ENCODE data around the gene RPL28. TPM values are rescaled to one million over a fixed set of nuclear protein-coding genes. Genes with fewer than 3 reads are reported as not detected.
"Not testable (repeated sequence)": the region's sequence is repeated elsewhere in the genome, so short reads cannot be mapped to it uniquely, and the experiment has no call there.

RPL28 gene
- total RNA-seq, 1 donor from 2014 or later: 1,790 TPM

- no peak for DNase-seq (ENCODE audit: low spot score in 2 of 2, unreplicated experiment in 2 of 2)
- Mint-ChIP-seq H3K27me3 (ENCODE audit: low read depth) (peaks cover 38% of the 10 kb centered on the region), H3K36me3 (no peaks in the 10 kb centered on the region), H3K4me3 (no peak overlapping the region), H3K4me1 (no peaks in the 10 kb centered on the region), H3K27ac (no peak overlapping the region), H3K9me3 (no peaks in the 10 kb centered on the region)
- TF ChIP-seq CTCF (IDR thresholded peaks at IDR 0.05; ENCODE audit: unreplicated experiment): no peak
Observed at GRCh38 chr19:55419624-55420236, 34.0 kb downstream of the RPL28 start.

GRCh38 chr19:55421281-55421680 lies 35.5 kb downstream of the RPL28 start:
- not testable (repeated sequence) for H3K27ac Mint-ChIP-seq; H3K4me3 Mint-ChIP-seq; H3K36me3 Mint-ChIP-seq; H3K9me3 Mint-ChIP-seq; DNase-seq (ENCODE audit: low spot score in 2 of 2, unreplicated experiment in 2 of 2); H3K4me1 Mint-ChIP-seq
- peaks cover 45% of the 10 kb centered on the region for H3K27me3 Mint-ChIP-seq (ENCODE audit: low read depth)

- no peak overlapping the region for H3K27ac Mint-ChIP-seq
- no peaks in the 10 kb centered on the region for H3K36me3 Mint-ChIP-seq
- H3K4me3 Mint-ChIP-seq: no peak overlapping the region
- DNase-seq (ENCODE audit: low spot score in 2 of 2, unreplicated experiment in 2 of 2): no peak
- H3K4me1 Mint-ChIP-seq: no peaks in the 10 kb centered on the region
- no peak for TF ChIP-seq CTCF (IDR thresholded peaks at IDR 0.05; ENCODE audit: unreplicated experiment)
- no peaks in the 10 kb centered on the region for H3K9me3 Mint-ChIP-seq
- peaks cover 43% of the 10 kb centered on the region for H3K27me3 Mint-ChIP-seq (ENCODE audit: low read depth)
Observed at GRCh38 chr19:55423225-55424005, 37.7 kb downstream of the RPL28 start.

GRCh38 chr19:55424518-55424917 lies 38.8 kb downstream of the RPL28 start:
- peaks cover 45% of the 10 kb centered on the region for H3K27me3 Mint-ChIP-seq (ENCODE audit: low read depth)
- H3K36me3 Mint-ChIP-seq: no peaks in the 10 kb centered on the region
- no peaks in the 10 kb centered on the region for H3K4me1 Mint-ChIP-seq
- H3K4me3 Mint-ChIP-seq: no peak overlapping the region
- no peak for TF ChIP-seq CTCF (IDR thresholded peaks at IDR 0.05; ENCODE audit: unreplicated experiment)
- no peak overlapping the region for H3K27ac Mint-ChIP-seq
- DNase-seq (ENCODE audit: low spot score in 2 of 2, unreplicated experiment in 2 of 2): no peak
- H3K9me3 Mint-ChIP-seq: no peaks in the 10 kb centered on the region

GRCh38 chr19:55426042-55426441 lies 40.3 kb downstream of the RPL28 start:
- DNase-seq (ENCODE audit: low spot score in 2 of 2, unreplicated experiment in 2 of 2): no peak
- H3K4me3 Mint-ChIP-seq: no peak overlapping the region
- no peak overlapping the region for H3K27ac Mint-ChIP-seq
- peaks cover 34% of the 10 kb centered on the region for H3K27me3 Mint-ChIP-seq (ENCODE audit: low read depth)
- H3K4me1 Mint-ChIP-seq: no peaks in the 10 kb centered on the region
- peaks cover 1% of the 10 kb centered on the region for H3K9me3 Mint-ChIP-seq
- TF ChIP-seq CTCF (IDR thresholded peaks at IDR 0.05; ENCODE audit: unreplicated experiment): no peak
- H3K36me3 Mint-ChIP-seq: no peaks in the 10 kb centered on the region

GRCh38 chr19:55431183-55431582 lies 45.5 kb downstream of the RPL28 start:
- no peaks in the 10 kb centered on the region for H3K4me1 Mint-ChIP-seq
- no peak for DNase-seq (ENCODE audit: low spot score in 2 of 2, unreplicated experiment in 2 of 2)
- H3K4me3 Mint-ChIP-seq: no peak overlapping the region
- no peak for TF ChIP-seq CTCF (IDR thresholded peaks at IDR 0.05; ENCODE audit: unreplicated experiment)
- no peak overlapping the region for H3K27ac Mint-ChIP-seq
- peaks cover 10% of the 10 kb centered on the region for H3K27me3 Mint-ChIP-seq (ENCODE audit: low read depth)
- no peaks in the 10 kb centered on the region for H3K36me3 Mint-ChIP-seq
- peaks cover 5% of the 10 kb centered on the region for H3K9me3 Mint-ChIP-seq
